ENCODE results near the gene ADCY4.

- TF ChIP-seq EZH2phosphoT487 (IDR thresholded peaks at IDR 0.05; ENCODE audit: insufficient read depth, low read depth) = no peak
- no peak for TF ChIP-seq EZH2 (IDR thresholded peaks at IDR 0.05; ENCODE audit: insufficient read depth, poor library complexity, severe bottlenecking)
These were observed 43.5 kb upstream of the ADCY4 start for GRCh38 chr14:24378327-24378726.

Data from GM23248 (cell line).